Right lobe of liver (tissue), 4 donors: ENCODE measurements around the gene BMP5.

Experiments
- POLR2A ChIP-seq: fragments of 450-650 bp; IDR thresholded peaks from one replicate; pipeline ENCODE4 v1.6.1; 2017; ENCODE audit warnings: antibody characterized with exemption, mild to moderate bottlenecking
- TF ChIP-seq, protein P1 (sequence below), 4 donors: fragments of 200-600 bp in 3 of 4; fragments of 450-650 bp in 1 of 4; IDR thresholded peaks; one replicate each; pipeline versions ENCODE4 v1.5.1 to v1.8.0; 2016 to 2022; ENCODE audit warnings: antibody characterized with exemption in 4 of 4, mild to moderate bottlenecking in 2 of 4
- donor health status: DM: no; HTN: no; CAD: no.
- donor health status: DM: no; HTN: no; CAD: no.
- donor health status: DM: no; HTN: yes; CAD: no.

DNA sequence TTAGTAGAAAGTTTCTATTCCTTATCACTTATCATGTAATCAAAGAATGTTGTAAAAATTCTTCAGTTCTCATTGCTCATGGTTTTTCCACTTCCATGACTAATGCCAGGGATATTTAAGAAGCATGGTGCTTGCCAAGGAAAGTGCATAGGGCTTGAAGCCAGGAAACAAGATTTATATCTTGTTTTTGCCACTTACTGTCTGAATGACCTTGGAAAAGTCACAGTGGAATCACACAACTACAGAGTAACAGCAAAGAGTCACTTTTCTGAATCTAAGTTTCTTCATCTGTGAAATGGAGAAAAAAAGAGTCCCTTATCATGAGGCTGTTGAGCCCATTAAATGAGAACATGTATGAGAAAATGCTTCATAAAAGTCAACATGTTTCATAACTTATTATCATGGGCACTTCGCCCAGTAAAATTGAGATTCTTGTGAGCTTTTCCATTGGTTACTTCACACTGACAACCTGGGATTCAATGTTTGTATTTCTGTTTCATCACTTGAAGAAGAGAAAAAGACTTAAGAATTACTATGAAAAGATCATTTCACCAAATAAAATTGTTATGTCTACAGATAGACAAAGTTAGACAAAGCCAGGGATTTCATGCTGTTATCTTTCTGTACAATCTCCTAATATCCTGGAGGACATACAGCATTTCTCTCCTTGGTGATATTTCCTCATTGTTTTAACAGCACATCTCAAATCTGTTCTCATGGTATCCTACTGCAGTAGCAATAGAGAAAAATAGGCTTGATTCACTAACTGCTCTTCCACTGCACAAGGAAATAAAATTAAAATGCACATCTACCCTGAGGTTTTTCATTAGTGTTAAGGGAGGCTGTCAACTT is 7.6 kb upstream of the BMP5 start:
- TF ChIP-seq, protein P1, sequence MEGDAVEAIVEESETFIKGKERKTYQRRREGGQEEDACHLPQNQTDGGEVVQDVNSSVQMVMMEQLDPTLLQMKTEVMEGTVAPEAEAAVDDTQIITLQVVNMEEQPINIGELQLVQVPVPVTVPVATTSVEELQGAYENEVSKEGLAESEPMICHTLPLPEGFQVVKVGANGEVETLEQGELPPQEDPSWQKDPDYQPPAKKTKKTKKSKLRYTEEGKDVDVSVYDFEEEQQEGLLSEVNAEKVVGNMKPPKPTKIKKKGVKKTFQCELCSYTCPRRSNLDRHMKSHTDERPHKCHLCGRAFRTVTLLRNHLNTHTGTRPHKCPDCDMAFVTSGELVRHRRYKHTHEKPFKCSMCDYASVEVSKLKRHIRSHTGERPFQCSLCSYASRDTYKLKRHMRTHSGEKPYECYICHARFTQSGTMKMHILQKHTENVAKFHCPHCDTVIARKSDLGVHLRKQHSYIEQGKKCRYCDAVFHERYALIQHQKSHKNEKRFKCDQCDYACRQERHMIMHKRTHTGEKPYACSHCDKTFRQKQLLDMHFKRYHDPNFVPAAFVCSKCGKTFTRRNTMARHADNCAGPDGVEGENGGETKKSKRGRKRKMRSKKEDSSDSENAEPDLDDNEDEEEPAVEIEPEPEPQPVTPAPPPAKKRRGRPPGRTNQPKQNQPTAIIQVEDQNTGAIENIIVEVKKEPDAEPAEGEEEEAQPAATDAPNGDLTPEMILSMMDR (IDR thresholded peaks at IDR 0.05), result no peak
- TF ChIP-seq POLR2A, result no peak
